Astrocyte (in vitro differentiated cells and primary cell): ENCODE data around the gene OR2Y1.

Experiments used
- EZH2 ChIP-seq: IDR thresholded peaks from 2 replicates; pipeline ENCODE4 v1.6.1; 2012; ENCODE audit warnings: mild to moderate bottlenecking, low read length, inconsistent platforms; ENCODE audit not compliant: insufficient read depth
- TF ChIP-seq, protein P1 (sequence below): IDR thresholded peaks from 2 replicates; pipeline ENCODE4 v1.5.1; 2011; ENCODE audit warnings: low read depth, mild to moderate bottlenecking, inconsistent platforms, low read length, moderate library complexity; ENCODE audit not compliant: insufficient read depth

GRCh38 chr5:180779985-180780610 lies 40.2 kb upstream of the OR2Y1 start:
- TF ChIP-seq, protein P1, sequence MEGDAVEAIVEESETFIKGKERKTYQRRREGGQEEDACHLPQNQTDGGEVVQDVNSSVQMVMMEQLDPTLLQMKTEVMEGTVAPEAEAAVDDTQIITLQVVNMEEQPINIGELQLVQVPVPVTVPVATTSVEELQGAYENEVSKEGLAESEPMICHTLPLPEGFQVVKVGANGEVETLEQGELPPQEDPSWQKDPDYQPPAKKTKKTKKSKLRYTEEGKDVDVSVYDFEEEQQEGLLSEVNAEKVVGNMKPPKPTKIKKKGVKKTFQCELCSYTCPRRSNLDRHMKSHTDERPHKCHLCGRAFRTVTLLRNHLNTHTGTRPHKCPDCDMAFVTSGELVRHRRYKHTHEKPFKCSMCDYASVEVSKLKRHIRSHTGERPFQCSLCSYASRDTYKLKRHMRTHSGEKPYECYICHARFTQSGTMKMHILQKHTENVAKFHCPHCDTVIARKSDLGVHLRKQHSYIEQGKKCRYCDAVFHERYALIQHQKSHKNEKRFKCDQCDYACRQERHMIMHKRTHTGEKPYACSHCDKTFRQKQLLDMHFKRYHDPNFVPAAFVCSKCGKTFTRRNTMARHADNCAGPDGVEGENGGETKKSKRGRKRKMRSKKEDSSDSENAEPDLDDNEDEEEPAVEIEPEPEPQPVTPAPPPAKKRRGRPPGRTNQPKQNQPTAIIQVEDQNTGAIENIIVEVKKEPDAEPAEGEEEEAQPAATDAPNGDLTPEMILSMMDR: no peak
- no peak for TF ChIP-seq EZH2
